ENCODE data around the gene WDR33.

The WDR33 gene

GRCh38 chr2:127654084-127654837 is 156.7 kb downstream of the WDR33 start:
- Histone ChIP-seq H3K9ac (ENCODE audit: low read length in 5 of 5) (no peak overlapping the region), H3K36me3 (ENCODE audit: control insufficient read depth in 5 of 5, insufficient read depth in 5 of 5, low read length in 5 of 5) (peaks cover 0 to 57% (median 30%) of the 10 kb centered on the region in 5 donors), H3K9me3 (ENCODE audit: control insufficient read depth in 5 of 5, low read length in 5 of 5) (no peaks in the 10 kb centered on the region), H3K4me3 (ENCODE audit: low read depth in 1 of 5, low read length in 5 of 5) (no peak overlapping the region), H3K4me1 (ENCODE audit: control insufficient read depth in 5 of 5, insufficient read depth in 5 of 5, low read length in 5 of 5) (peaks cover 5 to 91% (median 44%) of the 10 kb centered on the region in 5 donors), H3K27me3 (ENCODE audit: control insufficient read depth in 5 of 5, insufficient read depth in 4 of 5, low read length in 5 of 5) (no peaks in the 10 kb centered on the region), H3K27ac (ENCODE audit: low read depth, low read length) (no peak overlapping the region)

GRCh38 chr2:127653421-127654083 is 157.4 kb downstream of the WDR33 start:
- H3K27me3 ChIP-seq (ENCODE audit: control insufficient read depth in 5 of 5, insufficient read depth in 4 of 5, low read length in 5 of 5) = no peaks in the 10 kb centered on the region
- no peak overlapping the region for H3K4me3 ChIP-seq (ENCODE audit: low read depth in 1 of 5, low read length in 5 of 5)
- no peak overlapping the region for H3K27ac ChIP-seq (ENCODE audit: low read depth, low read length)
- no peaks in the 10 kb centered on the region for H3K9me3 ChIP-seq (ENCODE audit: control insufficient read depth in 5 of 5, low read length in 5 of 5)
- peaks cover 1 to 88% (median 40%) of the 10 kb centered on the region in 5 donors for H3K4me1 ChIP-seq (ENCODE audit: control insufficient read depth in 5 of 5, insufficient read depth in 5 of 5, low read length in 5 of 5)
- H3K9ac ChIP-seq (ENCODE audit: low read length in 5 of 5) = no peak overlapping the region
- H3K36me3 ChIP-seq (ENCODE audit: control insufficient read depth in 5 of 5, insufficient read depth in 5 of 5, low read length in 5 of 5) = peaks cover 0 to 56% (median 30%) of the 10 kb centered on the region in 5 donors

GRCh38 chr2:127652786-127653357 is 158.1 kb downstream of the WDR33 start:
- H3K9me3 ChIP-seq (ENCODE audit: control insufficient read depth in 5 of 5, low read length in 5 of 5) = no peaks in the 10 kb centered on the region
- peaks cover 0 to 57% (median 30%) of the 10 kb centered on the region in 5 donors for H3K36me3 ChIP-seq (ENCODE audit: control insufficient read depth in 5 of 5, insufficient read depth in 5 of 5, low read length in 5 of 5)
- no peak overlapping the region for H3K27ac ChIP-seq (ENCODE audit: low read depth, low read length)
- H3K27me3 ChIP-seq (ENCODE audit: control insufficient read depth in 5 of 5, insufficient read depth in 4 of 5, low read length in 5 of 5) = no peaks in the 10 kb centered on the region
- H3K9ac ChIP-seq (ENCODE audit: low read length in 5 of 5) = no peak overlapping the region
- H3K4me3 ChIP-seq (ENCODE audit: low read depth in 1 of 5, low read length in 5 of 5) = no peak overlapping the region
- peaks cover 1 to 88% (median 37%) of the 10 kb centered on the region in 5 donors for H3K4me1 ChIP-seq (ENCODE audit: control insufficient read depth in 5 of 5, insufficient read depth in 5 of 5, low read length in 5 of 5)

- H3K36me3 ChIP-seq (ENCODE audit: control insufficient read depth in 5 of 5, insufficient read depth in 5 of 5, low read length in 5 of 5) = peaks cover 0 to 54% (median 27%) of the 10 kb centered on the region in 5 donors
- no peak overlapping the region for H3K27ac ChIP-seq (ENCODE audit: low read depth, low read length)
- peaks cover 1 to 88% (median 37%) of the 10 kb centered on the region in 5 donors for H3K4me1 ChIP-seq (ENCODE audit: control insufficient read depth in 5 of 5, insufficient read depth in 5 of 5, low read length in 5 of 5)
Observed at GRCh38 chr2:127651971-127652550, 158.9 kb downstream of the WDR33 start.

GRCh38 chr2:127651381-127651809 is 159.6 kb downstream of the WDR33 start:
- no peaks in the 10 kb centered on the region for H3K27me3 ChIP-seq (ENCODE audit: control insufficient read depth in 5 of 5, insufficient read depth in 4 of 5, low read length in 5 of 5)
- peaks cover 0 to 50% (median 27%) of the 10 kb centered on the region in 5 donors for H3K36me3 ChIP-seq (ENCODE audit: control insufficient read depth in 5 of 5, insufficient read depth in 5 of 5, low read length in 5 of 5)
- no peak overlapping the region for H3K9ac ChIP-seq (ENCODE audit: low read length in 5 of 5)
- no peak overlapping the region for H3K27ac ChIP-seq (ENCODE audit: low read depth, low read length)
- H3K4me1 ChIP-seq (ENCODE audit: control insufficient read depth in 5 of 5, insufficient read depth in 5 of 5, low read length in 5 of 5) = peaks cover 4 to 88% (median 38%) of the 10 kb centered on the region in 5 donors
- no peak overlapping the region for H3K4me3 ChIP-seq (ENCODE audit: low read depth in 1 of 5, low read length in 5 of 5)
- no peaks in the 10 kb centered on the region for H3K9me3 ChIP-seq (ENCODE audit: control insufficient read depth in 5 of 5, low read length in 5 of 5)

More at GRCh38 chr2:127651971-127652550, 158.9 kb downstream of the WDR33 start:
- H3K27me3 ChIP-seq (ENCODE audit: control insufficient read depth in 5 of 5, insufficient read depth in 4 of 5, low read length in 5 of 5) = no peaks in the 10 kb centered on the region
- no peak overlapping the region for H3K9ac ChIP-seq (ENCODE audit: low read length in 5 of 5)
- no peak overlapping the region for H3K4me3 ChIP-seq (ENCODE audit: low read depth in 1 of 5, low read length in 5 of 5)
- H3K9me3 ChIP-seq (ENCODE audit: control insufficient read depth in 5 of 5, low read length in 5 of 5) = no peaks in the 10 kb centered on the region

Measured in subcutaneous abdominal adipose tissue (tissue), 5 donors.